GM11168 (cell line): ENCODE data around the gene DGKZ.

ENCODE experiments used
- in situ Hi-C: fragments of 300-500 bp; cut with MboI; formaldehyde crosslinking; loops from one replicate; pipeline ENCODE4 v1.12.0; 2022; ENCODE audit warnings: low sequenced_read_pairs; ENCODE audit not compliant: unreplicated experiment

Gene DGKZ

GRCh38 chr11:46418751-46419150 is 71.5 kb downstream of the DGKZ start:
- in situ Hi-C loops: no loop called here

GRCh38 chr11:46420513-46420912 is 73.2 kb downstream of the DGKZ start:
- in situ Hi-C loops: no loop called here

GRCh38 chr11:46421257-46421880 is 74.1 kb downstream of the DGKZ start:
- in situ Hi-C loops: no loop called here

- in situ Hi-C loops: no loop called here
These were observed 75.3 kb downstream of the DGKZ start for GRCh38 chr11:46422588-46422987.

GRCh38 chr11:46426233-46426991 is 79.1 kb downstream of the DGKZ start:
- in situ Hi-C loops: no loop called here

- in situ Hi-C loops: no loop called here
These were observed 80.1 kb downstream of the DGKZ start for GRCh38 chr11:46427364-46427763.

GRCh38 chr11:46429717-46430116 is 82.5 kb downstream of the DGKZ start:
- in situ Hi-C loops: no loop called here
